Activated naive CD8-positive, alpha-beta T cell treated with anti-CD3 and anti-CD28 coated beads, Interleukin-2, amount 50 U/mL, for 16 hours (primary cell): Measurements from ENCODE around the gene AFF1.
"Not testable (repeated sequence)": the region's sequence is repeated elsewhere in the genome, so short reads cannot be mapped to it uniquely, and the experiment has no call there.

Experiments used
- DNase-seq: peaks from one replicate; pipeline ENCODE4 v3.0.0-alpha.2; 2020; ENCODE audit warnings: low read depth, low spot score

AFF1 gene

DNA sequence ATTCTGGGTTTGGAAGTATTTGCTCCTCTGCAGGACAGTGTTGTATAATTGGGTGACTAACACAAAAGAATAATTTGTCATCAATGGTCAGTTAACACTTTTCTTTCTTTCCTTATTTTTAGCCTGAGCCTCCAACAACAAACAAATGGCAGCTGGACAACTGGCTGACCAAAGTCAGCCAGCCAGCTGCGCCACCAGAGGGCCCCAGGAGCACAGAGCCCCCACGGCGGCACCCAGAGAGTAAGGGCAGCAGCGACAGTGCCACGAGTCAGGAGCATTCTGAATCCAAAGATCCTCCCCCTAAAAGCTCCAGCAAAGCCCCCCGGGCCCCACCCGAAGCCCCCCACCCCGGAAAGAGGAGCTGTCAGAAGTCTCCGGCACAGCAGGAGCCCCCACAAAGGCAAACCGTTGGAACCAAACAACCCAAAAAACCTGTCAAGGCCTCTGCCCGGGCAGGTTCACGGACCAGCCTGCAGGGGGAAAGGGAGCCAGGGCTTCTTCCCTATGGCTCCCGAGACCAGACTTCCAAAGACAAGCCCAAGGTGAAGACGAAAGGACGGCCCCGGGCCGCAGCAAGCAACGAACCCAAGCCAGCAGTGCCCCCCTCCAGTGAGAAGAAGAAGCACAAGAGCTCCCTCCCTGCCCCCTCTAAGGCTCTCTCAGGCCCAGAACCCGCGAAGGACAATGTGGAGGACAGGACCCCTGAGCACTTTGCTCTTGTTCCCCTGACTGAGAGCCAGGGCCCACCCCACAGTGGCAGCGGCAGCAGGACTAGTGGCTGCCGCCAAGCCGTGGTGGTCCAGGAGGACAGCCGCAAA is 179.6 kb downstream of the AFF1 start:
- no peak for DNase-seq

DNA sequence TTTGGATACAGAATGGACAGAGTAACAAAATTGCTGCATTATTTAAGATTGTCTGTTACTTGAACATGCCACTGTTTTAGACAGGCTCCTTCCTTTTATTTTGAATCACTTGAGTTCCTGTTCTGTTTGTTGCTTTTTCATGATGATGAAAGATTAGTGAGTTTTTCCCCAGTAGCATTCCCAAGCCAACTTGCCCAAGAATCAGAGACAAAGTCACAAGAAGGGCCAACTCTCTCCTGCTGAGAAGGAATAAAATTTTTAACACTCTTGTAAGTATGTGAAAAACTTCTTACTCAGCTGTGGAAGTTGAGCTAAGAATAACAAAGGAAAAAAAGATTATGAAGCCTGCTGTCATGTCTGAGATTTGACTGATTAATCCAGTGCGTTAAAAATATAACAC is 181.4 kb downstream of the AFF1 start:
- no peak for DNase-seq

DNA sequence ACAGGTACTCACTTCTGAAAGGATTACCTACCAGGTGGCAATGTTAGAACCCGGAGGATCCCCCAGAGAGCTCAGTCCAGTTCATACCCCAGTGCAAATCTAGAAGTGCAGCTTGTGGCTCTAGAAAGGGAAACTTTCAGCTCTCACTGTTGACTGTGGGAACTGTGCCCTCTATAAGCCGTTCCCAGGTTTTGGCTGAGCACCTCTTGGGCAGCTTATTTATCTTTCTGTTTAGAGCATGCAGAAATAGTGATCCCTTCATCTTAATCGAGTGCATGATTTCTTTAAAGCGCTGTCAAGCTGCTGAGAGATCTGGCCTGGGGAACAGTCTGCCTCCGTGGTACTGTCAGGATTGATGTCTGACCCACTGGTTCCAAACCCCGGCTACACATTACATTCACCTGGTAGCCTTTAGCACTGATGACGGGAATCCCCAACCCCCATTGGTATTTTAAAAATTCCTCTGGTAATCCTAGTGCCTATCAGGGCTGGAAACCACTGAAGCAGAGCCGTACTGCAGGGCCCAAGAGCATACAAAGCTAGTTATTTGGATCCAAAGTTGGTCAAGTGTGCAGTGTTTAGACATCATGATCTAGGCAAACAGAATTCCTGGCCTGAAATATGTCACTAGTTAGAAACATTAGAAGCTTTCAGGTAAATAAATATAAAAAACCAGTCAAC is 182.4 kb downstream of the AFF1 start:
- DNase-seq: no peak

DNA sequence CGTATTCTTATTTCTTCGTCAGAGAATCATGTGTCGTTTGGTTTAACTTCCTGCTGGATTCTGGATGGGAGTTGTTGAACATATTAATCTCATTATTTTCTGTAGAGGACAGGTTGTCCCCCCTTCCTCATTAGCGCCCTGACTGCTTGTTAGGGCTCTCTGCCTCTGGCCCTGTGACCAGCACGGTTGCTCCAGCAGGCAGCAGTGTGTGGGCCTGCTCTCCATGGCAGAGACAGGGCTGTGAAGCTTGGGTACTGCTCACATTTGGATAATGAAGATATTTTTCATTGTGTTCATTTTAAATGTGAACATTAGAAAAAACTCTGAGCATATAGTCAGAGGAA is 182.9 kb downstream of the AFF1 start:
- DNase-seq: no peak

DNA sequence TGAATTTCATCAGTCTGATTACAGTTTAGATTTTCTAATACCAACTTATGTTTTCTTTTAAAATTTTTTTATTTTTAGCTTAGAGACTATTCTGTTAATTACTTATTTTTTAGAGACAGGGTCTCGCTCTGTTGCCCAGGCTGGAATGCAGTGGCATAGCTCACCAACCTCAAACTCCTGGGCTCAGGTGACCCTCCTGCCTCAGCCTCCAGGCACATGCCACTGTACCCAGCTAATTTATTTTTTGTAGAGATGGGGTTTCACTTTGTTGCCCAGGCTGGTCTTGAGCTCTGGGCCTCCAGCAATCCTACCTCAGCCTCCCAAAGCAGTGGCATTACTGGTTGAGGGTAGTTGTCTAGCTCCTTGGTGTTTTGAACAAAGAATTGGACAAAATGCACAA is 183.6 kb downstream of the AFF1 start:
- DNase-seq: no peak

- no peak for DNase-seq
These were observed 184.0 kb downstream of the AFF1 start for GRCh38 chr4:87118826-87119225.

- no peak for DNase-seq
These were observed 185.2 kb downstream of the AFF1 start for GRCh38 chr4:87120010-87120409.

GRCh38 chr4:87120411-87121162 is 185.8 kb downstream of the AFF1 start:
- DNase-seq: no peak

- DNase-seq: no peak
These were observed 186.7 kb downstream of the AFF1 start for GRCh38 chr4:87121341-87122065.

DNA sequence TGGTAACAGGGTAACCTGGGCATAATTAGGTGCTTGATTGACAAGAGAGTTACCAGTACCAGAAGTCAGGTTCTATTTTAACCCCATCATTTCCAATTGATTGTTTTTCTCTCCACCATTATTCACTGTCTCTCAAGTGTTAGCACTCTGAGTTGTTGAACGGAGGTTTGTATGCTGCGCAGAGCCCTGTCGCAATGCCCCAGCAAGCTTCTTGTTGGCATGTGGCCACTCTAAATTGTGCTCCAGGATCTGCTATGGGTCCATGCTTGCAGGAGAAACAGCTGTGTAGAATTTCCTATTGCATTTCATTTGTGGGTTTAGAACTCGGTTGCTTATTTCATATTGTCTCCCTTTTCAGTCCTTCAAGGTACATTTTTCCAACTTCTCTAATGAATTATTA is 187.4 kb downstream of the AFF1 start:
- no peak for DNase-seq

DNA sequence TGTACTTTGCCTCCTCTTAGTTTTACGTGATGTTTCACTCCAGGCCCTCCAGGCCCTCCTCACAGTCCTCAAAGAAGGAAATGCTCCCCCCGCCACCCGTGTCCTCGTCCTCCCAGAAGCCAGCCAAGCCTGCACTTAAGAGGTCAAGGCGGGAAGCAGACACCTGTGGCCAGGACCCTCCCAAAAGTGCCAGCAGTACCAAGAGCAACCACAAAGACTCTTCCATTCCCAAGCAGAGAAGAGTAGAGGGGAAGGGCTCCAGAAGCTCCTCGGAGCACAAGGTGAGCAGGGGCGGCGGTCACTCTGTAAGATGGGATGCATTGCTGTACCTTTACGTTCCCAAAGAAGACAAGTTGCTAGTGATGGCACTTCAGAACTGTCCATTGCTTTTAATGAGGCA is 191.2 kb downstream of the AFF1 start:
- no peak for DNase-seq

DNA sequence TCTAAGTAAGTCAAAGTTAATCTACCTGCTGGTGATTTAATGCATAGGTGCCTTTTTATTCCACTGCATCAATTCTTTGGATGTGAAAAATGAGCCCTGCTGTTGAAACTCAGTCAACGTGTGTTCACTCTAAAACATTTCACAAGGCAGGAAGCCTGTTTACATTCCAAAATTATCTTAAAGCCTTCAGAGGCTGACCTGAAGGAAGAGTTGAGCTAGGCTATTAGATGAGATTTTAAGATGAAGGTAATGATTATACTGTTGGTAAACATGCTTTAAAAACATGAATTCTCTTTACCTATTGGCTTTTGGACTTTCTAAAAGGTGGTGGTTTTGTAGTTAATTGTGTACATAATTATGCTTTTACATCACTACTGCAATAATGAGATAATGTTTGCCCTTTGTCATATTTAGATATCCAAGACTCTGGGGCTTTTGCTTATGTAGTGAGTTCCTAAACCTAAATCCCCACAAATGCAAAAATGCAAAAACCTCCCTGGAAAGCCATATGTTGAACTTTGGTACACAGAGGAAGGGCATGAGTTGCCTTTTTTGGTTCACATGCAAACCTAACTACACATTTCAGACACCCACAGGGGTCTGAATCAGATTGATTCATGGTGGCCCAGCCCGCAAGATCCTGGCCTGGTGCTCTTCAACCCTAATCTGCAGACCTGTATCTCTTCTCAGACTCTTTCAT is 193.3 kb downstream of the AFF1 start:
- DNase-seq: no peak

DNA sequence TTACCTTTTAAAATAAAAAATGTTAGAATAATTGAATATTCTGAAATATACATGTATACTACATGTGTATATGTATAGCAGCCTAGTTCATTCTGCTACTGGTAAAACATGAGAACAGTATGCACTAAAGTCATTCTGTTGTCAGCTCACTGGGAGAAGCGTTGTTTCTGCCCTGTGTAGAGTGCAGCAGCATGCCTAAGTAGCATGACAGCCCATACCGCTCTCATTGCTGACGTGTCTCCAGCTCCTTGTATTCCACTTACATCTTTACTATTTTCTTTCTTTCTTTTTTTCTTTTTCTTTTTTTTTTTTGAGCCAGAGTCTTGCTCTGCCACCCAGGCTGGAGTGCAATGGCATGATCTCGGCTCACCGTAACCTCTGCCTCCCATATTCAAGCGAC is 194.9 kb downstream of the AFF1 start:
- no peak for DNase-seq

DNA sequence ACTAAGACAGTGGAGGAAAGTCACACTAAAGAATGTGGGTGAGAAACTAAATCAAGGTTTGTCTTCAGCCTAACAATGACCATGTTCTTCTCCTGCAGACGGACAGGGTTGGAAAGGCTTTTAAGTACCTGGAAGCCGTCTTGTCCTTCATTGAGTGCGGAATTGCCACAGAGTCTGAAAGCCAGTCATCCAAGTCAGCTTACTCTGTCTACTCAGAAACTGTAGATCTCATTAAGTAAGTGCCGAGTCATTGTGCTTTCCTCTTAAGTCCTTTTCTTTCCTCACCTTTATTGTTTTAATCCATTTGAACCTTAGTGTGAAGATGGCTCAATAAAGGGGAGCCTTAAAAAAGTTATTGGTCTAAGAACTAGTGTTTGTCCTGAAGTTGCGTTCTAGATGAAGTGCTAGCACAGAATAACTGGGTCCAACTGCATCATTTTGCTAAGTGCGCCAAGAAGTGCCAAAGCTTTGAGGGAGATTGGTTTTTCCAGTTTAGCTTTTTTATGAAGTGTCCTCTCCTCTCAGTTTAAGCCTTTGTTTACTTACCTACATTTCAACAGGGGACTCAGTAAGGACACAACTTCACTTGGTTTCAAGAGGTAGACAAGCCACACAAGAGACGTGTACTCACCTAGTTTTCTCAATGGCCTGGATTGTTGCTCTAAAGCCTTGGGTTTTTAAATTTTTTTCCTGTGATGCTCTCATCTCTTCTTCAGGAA is 196.3 kb downstream of the AFF1 start:
- no peak for DNase-seq

DNA sequence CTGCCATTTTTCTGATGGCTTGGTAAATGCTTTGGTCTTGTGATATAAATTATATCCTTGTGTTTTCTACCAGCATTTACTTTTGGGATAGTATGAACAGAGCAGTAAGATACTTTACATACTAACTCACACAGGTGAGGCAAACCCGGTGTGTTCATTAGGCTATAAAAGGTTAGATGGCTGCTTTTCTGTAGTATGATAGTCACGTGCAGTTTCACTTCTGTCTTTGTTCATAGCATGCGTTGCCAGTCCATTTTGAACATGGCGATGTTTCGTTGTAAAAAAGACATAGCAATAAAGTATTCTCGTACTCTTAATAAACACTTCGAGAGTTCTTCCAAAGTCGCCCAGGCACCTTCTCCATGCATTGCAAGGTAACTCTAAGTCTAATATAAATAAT is 197.2 kb downstream of the AFF1 start:
- DNase-seq: no peak

DNA sequence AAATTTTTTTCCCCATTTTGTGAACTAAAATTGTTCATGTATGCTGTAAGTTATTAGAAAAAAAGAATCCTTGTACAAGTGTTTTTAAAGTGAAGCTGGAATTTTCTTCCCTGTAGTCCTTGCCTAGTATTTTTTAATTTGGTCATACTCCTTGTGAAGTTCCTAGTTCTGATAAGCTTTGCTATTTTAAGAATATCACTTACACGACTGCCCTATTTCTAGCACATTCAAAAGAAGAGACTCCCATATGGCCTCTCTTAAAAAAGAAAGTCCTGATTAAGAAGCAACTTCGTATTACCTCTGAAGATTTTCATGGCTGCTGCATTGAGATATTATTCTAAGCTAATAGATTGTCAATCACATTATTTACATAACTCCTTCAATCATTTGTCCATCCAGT is 198.4 kb downstream of the AFF1 start:
- no peak for DNase-seq

- DNase-seq: no peak
These were observed 199.3 kb downstream of the AFF1 start for GRCh38 chr4:87134122-87134521.

- DNase-seq: no peak
These were observed 206.6 kb downstream of the AFF1 start for GRCh38 chr4:87141428-87141827.

DNA sequence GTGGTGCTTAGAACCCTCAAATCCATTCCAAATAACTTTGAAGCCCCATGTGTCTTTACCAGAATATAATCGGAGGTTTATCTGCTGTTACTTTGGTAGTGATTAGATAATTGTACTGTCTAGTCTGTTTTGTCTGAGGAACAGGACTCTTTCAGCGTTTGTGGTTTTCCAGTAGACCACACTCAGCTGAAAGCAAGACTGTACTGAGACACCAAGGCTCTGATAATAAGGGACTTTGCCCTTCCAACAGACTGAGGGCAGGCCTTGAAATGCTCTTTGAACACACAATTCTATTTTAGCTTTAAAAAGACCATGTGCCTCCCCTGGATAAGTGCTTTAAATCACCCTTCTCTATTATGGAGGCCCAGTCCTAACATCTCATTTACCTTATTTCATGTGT is 209.5 kb downstream of the AFF1 start:
- no peak for DNase-seq

DNA sequence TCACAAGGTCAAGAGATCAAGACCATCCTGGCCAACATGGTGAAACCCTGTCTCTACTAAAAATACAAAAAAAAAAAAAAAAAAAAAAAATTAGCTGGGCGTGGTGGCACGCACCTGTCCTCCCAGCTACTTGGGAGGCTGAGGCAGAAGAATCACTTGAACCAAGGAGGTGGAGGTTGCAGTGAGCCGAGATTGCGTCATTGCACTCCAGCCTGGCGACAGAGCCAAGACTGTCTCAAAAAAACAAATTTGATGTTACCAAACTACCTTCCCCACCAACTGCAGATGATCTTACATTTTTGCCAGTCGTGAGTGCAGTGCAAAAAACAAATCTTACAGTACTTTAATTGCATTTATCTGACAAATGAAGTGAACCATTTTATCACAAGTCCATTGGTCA is 211.1 kb downstream of the AFF1 start:
- not testable (repeated sequence) for DNase-seq

- no peak for DNase-seq
These were observed 212.3 kb downstream of the AFF1 start for GRCh38 chr4:87147116-87147515.
